Limb (tissue), 2 donors: ENCODE measurements around the gene KPNA6.
A peak's percentile ranks its signal among the peaks of the same experiment; 100 is the strongest.

ENCODE experiments used
- DNase-seq, 2 donors: peaks; one replicate each; pipeline ENCODE4 v3.0.0-alpha.2; 2016; ENCODE audit errors: extremely low spot score in 2 of 2

Gene KPNA6

GRCh38 chr1:32187850-32188249, 80.0 kb downstream of the KPNA6 start:
- DNase-seq, result no peak

- DNase-seq, result no peak
Measured at GRCh38 chr1:32192220-32192948, 84.5 kb downstream of the KPNA6 start.

GRCh38 chr1:32194984-32195383, 87.1 kb downstream of the KPNA6 start:
- DNase-seq, result no peak

- no peak for DNase-seq
Measured at GRCh38 chr1:32195531-32195930, 87.7 kb downstream of the KPNA6 start.

- DNase-seq, result no peak
Measured at GRCh38 chr1:32195972-32196823, 88.3 kb downstream of the KPNA6 start.

GRCh38 chr1:32197074-32197473, 89.2 kb downstream of the KPNA6 start:
- peak in 1 of 2 donors; percentile 27 for DNase-seq

GRCh38 chr1:32197837-32198236, 90.0 kb downstream of the KPNA6 start:
- peak in 1 of 2 donors; percentile 35 for DNase-seq

GRCh38 chr1:32198237-32199042, 90.6 kb downstream of the KPNA6 start:
- no peak for DNase-seq

- DNase-seq, result peak in 1 of 2 donors; percentile 27
Measured at GRCh38 chr1:32199043-32199716, 91.3 kb downstream of the KPNA6 start.

- peak in 1 of 2 donors; percentile 48 for DNase-seq
Measured at GRCh38 chr1:32199717-32200072, 91.8 kb downstream of the KPNA6 start.

- DNase-seq, result peak; percentile 55 to 88
Measured at GRCh38 chr1:32200226-32201010, 92.6 kb downstream of the KPNA6 start, which contains the start of gene CCDC28B. CCDC28B (plus strand) TSS chr1:32200595; CDS start chr1:32201936, 1,341 bp downstream.

GRCh38 chr1:32201011-32201855, 93.4 kb downstream of the KPNA6 start:
- peak; percentile 38 to 75 for DNase-seq

GRCh38 chr1:32204943-32205361, 97.1 kb downstream of the KPNA6 start:
- DNase-seq, result no peak

GRCh38 chr1:32205401-32206370, 97.8 kb downstream of the KPNA6 start, which contains the start of gene IQCC:
IQCC (plus strand) TSS chr1:32205671; CDS start chr1:32205682, 11 bp downstream.
- DNase-seq, result peak; percentile 83 to 93

GRCh38 chr1:32208469-32208868, 100.6 kb downstream of the KPNA6 start:
- no peak for DNase-seq

- peak in 1 of 2 donors; percentile 23 for DNase-seq
Measured at GRCh38 chr1:32208891-32209328, 101.1 kb downstream of the KPNA6 start, which contains the start of gene DCDC2B. DCDC2B (plus strand) TSS chr1:32209089; CDS start chr1:32209094, 5 bp downstream.

- DNase-seq, result peak; percentile 35 to 66
Measured at GRCh38 chr1:32215629-32216480, 108.0 kb downstream of the KPNA6 start.
